GM18951 (cell line): ENCODE results near the gene CHDH.

Experiments used
- POLR2A ChIP-seq: IDR thresholded peaks from 4 replicates; pipeline ENCODE4 v1.6.1; 2011; ENCODE audit warnings: mild to moderate bottlenecking; ENCODE audit not compliant: insufficient read length, insufficient read depth; ENCODE audit errors: extremely low read depth
- in situ Hi-C: fragments of 300-500 bp; cut with MboI; formaldehyde crosslinking; loops from one replicate; pipeline ENCODE4 v1.12.0; 2022; ENCODE audit warnings: low sequenced_read_pairs, mixed read lengths, inconsistent platforms; ENCODE audit not compliant: unreplicated experiment

CHDH gene

DNA sequence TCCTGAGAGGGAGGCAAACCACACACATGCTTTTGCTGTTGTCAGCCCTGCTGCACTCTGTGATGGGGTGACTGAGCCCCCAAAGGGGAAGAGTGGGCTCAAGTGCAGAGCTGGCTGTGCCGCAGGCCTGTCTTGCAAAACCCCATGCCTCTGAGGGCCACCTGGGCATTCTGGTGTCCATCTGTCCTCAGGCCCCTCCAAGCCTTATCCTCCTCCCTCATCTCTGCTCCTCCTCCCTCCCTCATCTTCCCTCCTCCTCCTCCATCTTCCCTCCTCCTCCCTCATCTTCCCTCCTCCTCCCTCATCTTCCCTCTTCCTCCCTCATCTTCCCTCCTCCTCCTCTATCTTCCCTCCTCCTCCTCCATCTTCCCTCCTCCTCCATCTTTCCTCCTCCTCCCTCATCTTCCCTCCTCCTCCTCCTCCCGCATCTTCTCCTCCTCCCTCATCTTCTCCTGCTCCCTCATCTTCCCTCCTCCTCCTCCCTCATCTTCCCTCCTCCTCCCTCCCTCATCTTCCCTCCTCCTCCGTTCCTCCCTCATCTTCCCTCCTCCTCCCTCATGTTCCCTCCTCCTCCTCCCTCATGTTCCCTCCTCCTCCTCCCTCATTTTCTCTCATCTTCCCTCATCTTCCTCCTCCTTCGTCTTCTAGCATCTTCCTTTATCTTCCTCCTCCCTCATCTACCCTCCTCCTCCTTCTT is 40.6 kb downstream of the CHDH start:
- in situ Hi-C loops: no loop called here
- TF ChIP-seq POLR2A: no peak

DNA sequence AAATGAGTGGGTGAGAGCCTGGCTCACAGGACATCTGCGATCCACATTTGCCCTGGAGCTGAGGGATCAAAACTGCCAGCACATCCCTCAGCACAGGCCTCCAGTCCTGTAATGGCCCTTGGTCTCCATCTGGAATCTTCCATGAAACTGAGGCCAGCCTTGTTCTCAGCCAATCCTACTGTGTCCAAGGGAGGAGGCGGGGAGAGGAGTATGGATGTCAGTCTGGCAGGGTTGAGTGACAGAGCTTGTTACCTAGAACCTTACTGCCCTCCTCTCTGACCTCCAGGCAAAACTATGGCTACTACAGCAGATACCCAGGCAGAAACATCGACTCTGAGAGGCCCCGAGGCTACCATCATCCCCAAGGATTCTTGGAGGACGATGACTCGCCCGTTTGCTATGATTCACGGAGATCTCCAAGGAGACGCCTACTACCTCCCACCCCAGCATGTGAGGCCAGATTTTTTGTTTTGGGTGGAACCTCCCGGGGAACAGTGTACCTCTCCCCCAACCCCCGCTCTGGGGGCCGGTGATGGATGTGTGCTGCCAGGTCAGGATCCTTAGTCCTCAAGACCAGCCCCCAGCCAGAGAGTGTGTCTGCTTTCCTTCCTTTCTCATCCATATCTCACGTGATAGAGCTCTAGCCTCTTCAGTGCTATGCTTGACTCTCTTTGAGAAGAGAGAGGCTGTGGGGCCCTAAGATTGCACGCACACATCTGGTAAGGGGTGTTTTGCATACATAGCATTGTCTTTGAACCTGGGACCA is 41.3 kb downstream of the CHDH start:
- TF ChIP-seq POLR2A: no peak
- in situ Hi-C loops: no loop called here

DNA sequence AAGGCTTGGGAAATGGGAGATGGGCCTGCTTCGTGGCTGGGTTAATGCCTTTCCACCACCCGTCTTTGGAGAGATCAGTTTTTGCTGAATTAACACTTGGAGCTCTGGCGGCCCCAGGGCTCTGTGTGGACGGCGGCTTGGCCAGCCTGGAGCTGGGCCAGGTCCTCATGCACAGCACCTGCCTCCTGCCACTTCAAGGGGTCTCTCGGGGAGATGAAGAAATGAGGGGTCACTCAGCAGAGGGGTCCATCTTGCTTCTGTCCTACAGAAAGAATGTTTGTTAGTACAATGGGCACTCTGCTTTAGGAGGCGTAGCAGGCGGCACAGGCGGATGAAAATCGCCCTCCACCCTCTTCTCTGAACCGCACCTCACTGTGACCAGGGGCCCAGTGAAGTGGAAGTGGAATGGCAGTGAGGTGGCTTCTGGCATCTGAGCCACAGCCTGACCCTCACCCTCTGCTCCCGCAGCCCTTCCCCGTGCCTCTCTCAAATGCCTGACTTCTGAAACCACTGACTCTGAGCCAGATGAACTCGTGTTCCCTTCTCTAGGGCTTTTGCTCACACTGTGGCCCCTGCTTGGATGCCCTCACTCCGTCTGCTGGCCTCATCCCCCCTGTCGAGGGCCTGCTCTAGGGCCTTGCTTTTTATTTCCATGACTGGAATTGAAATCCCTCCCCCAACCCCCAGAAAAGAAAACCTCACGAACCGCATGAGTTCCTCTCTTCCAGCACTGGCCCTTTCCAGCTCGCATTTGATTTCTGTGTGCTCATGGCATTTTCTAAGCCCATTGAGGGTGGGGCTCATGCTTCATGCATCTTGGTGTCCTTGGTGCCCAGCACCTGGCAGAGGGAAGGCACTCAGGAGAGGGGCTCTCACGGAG is 42.2 kb downstream of the CHDH start:
- no peak for TF ChIP-seq POLR2A
- in situ Hi-C loops: no loop called here

DNA sequence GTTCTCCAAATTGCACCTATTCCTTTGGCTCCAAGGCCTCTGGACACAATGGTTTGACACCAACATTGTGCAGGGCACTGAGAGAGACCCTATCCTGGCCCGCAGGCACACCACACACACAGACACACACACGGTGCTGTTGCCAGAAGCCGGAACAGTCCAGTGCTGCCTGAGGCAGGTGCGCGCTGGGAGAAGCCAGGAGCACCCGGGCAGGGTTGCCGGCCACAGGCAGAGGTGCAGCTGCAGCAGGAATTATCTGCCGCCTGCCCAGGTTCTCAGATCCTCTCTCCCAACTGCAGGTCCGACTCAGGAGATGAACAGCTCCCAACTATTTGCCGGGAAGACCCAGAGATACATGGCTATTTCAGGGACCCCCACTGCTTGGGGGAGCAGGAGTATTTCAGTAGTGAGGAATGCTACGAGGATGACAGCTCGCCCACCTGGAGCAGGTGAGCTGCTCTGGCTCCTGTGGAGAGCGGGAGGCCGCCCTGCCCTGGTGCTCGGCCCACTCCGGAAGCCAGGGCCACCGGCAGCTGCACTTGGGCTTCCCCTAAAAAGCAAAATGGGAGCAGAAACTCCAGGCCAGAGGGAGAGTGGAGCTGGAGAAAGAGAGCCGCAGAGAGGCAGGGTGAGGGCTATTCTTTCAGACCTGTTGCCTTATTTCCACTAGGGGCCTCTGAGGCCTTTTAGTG is 42.9 kb downstream of the CHDH start:
- in situ Hi-C loops: no loop called here
- TF ChIP-seq POLR2A: no peak

DNA sequence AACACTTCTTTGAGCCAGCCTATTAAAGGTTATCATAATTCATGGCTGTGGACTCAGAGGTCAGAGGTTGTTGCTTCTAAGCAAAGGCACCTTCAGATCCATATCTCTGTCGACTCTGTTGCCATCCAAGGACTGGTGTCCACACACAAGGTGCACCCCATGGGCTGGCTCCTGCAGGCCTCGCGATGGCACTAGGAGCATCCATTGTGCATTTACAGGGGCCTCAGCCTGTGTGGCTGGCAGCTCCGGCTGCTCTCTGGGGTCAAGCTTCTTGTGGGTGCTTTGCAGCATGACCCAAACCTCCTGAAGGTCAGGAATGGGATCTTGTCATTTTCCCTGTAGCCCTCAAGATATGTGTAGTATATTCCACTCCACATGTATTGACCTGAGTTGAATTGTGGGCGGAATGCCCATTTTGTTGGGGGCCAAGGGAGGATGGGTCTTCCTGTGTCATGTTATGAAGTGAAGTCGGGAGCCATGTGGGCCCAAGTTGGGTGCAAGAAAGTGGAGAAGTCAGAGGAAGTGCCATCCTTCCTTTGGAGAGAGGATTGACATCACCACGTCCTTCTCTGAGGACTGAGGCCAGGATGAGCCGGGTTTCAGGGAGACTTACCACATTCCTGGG is 43.9 kb downstream of the CHDH start:
- in situ Hi-C loops: no loop called here
- TF ChIP-seq POLR2A: no peak

DNA sequence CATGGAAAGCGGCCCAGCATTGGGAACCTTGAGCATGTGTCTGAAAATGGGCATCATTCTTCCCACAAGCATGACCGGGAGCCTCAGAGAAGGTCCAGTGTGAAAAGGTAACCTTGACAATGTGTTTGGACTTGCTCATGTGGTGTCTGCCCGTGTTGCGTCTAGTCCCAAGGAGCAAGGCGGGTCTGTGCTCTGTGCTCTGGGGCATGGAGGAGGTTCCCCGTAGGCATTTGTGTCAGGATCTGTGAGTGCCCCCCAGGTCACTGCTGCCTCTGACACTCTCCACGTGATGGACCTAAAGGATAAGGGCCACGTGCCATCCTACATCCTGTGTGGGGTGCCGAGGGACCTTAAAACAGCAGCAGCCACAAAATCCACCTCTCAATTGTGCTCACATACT is 44.9 kb downstream of the CHDH start:
- in situ Hi-C loops: no loop called here

DNA sequence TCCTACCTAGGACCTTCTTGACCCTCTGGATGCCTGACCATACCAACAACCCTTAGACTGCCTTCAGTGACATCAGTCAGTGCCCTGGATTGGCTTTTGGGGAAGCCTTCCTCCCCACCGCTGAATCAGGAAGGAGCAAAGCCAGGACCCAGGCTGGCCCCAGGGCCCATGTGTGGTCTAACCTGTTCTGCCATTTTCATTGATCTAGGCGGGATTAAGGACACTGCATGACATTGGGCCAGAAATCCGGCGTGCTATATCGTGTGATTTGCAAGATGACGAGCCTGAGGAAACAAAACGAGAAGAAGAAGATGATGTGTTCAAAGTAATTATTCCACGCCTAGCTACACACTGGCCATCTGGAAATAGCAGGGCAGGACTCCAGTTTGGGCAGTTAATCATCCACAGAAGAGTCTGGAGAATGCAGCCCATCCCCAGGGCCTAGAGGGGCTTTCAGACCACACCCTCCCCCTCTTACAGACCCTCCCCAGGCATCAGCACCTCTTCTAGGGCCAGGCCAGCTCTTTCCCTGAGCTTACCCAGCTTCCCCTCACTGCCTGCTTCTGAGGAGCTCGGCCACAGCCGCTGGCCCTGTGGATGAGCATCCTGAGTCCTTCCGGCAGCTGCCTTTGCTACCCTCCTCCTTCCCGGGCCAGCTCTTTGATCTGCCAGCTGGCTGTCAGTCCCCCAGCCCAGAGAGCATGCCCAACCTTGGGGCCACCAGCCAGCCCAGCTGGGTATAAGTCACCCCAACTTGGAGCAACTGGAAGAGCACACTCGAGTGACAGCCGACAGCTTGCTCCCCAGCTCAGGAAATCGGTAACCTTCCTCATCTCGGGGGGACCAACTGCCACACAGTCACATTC is 45.9 kb downstream of the CHDH start:
- no peak for TF ChIP-seq POLR2A
- in situ Hi-C loops: no loop called here

More for the DNA sequence above, 44.9 kb downstream of the CHDH start:
- TF ChIP-seq POLR2A: no peak

DNA sequence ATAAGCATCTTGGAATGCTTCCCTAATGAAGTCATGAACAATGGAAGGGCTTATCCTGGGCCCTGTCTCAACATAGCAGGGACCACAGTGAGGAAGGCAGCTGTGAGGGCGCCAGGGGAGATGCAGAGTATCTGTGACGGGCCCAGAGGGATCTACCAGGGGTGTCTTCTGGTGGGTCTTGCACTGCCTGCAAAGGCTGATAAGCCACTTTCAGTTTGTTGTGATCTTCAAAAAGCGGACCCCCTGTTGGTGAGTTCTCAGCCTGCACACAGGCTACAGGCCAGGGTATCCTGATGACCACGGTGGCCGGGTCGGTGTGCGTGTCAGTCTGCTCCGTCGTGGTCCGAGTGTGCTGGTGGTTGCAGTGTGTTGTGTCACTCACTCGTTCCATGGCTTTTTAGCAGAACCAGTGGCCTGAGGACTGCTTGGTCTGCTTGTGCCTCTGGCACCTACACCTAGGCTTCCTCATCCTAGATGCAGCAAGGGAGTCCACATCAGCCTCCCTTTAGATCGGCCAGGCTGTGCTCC is 46.8 kb downstream of the CHDH start:
- in situ Hi-C loops: no loop called here
- no peak for TF ChIP-seq POLR2A

DNA sequence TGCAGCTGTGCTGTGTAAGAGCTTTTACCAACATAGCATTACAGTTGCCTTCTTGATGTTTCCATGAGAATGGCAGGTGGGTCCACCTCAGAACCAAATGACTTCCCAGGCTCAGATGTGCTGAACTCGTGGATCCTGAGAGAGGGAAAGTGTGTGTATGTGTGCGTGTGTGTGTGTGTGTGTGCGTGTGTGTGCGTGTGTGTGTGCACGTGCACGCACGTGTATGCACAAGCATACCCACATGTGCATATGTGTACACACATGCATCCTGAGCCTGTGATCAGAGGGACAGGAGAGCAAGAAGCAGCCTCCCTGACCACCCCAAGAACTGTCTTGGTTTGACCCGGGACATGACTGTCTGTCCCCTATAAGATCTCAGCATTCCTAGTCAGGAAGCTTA is 48.1 kb downstream of the CHDH start:
- in situ Hi-C loops: no loop called here

DNA sequence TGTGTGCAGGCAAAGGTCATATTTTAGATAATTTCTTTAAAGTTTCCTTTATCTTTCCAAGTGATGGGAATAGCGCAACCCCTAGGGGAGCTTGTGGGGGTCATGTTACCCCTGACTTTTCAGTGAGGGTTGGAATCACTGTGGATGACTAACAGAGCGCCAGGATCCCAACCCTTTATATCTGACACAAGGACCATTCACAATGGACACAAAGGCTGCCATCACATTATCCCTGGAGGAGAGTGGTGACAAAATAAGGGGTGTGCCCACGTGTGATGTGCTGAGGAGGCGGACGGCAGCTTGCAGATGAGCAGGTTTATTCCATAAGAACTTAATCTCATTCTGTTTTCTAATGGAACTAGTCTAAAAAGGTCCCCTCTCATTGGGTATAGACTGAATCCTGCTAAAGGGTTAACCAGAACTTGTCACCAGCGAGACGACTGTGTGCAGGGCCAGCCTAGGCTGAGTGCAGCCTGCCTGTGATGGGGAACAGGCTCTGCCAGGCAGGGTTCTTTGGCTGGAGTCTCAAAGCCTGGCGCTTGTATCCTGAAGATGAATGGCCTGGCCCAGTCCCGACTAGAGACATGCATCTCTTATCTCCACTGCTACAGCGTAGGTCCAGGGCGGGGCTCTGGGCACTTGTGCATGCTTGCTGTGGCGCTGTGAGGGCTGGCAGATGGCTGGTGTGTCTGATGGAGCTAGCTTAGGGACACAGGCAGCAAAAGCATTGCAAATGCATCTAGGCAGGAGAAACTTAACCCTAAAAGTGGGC is 50.2 kb downstream of the CHDH start:
- in situ Hi-C loops: no loop called here
- no peak for TF ChIP-seq POLR2A

More for the DNA sequence above, 48.1 kb downstream of the CHDH start:
- TF ChIP-seq POLR2A: no peak

DNA sequence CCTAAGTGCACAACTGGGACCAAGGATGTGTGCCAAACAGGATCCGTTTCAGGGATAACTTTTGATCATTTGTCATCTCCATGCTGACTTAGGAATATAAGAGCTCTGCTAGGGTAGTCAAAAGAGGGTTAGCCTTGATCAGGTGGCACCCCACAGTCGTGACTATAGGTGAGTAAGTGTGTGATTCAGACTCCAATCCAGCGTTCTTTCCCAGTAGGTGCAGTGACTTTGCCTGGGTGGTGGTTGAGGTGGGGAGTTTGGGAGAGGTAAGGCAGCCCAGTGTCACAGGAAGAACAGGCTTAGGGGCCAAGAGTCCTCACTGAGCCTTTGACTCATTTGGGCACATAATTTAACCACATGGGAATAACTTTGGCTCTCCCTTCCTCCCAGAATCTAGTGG is 51.0 kb downstream of the CHDH start:
- in situ Hi-C loops: no loop called here
- TF ChIP-seq POLR2A: no peak
